Muscle layer of duodenum (tissue), 2 donors: ENCODE results near the gene CACNA1S.

ENCODE experiments used
- H3K27ac ChIP-seq: one replicate; pipeline ENCODE4 v1.7.0; 2013; ENCODE audit warnings: mild to moderate bottlenecking, low read length
- H3K27me3 ChIP-seq: one replicate; pipeline ENCODE4 v1.7.0; 2013; ENCODE audit warnings: low read depth, mild to moderate bottlenecking, control low read depth, low read length
- H3K36me3 ChIP-seq, 2 donors: one replicate each; pipeline ENCODE4 v1.7.0; 2013; ENCODE audit warnings: low read length in 2 of 2, control low read depth in 1 of 2, mild to moderate bottlenecking in 1 of 2; ENCODE audit not compliant: insufficient read depth in 2 of 2, control insufficient read depth in 1 of 2
- H3K4me1 ChIP-seq, 2 donors: one replicate each; pipeline ENCODE4 v1.7.0; 2013; ENCODE audit warnings: low read length in 2 of 2, mild to moderate bottlenecking in 2 of 2, control low read depth in 1 of 2, moderate library complexity in 1 of 2; ENCODE audit not compliant: insufficient read depth in 2 of 2, control insufficient read depth in 1 of 2
- H3K4me3 ChIP-seq, 2 donors: one replicate each; pipeline ENCODE4 v1.7.0; 2013; ENCODE audit warnings: low read length in 2 of 2, low read depth in 1 of 2, mild to moderate bottlenecking in 1 of 2
- H3K9me3 ChIP-seq, 2 donors: one replicate each; pipeline ENCODE4 v1.7.0; 2013; ENCODE audit warnings: low read length in 2 of 2, control low read depth in 1 of 2, mild to moderate bottlenecking in 1 of 2; ENCODE audit not compliant: control insufficient read depth in 1 of 2
- donor health status: healthy.

CACNA1S gene

DNA sequence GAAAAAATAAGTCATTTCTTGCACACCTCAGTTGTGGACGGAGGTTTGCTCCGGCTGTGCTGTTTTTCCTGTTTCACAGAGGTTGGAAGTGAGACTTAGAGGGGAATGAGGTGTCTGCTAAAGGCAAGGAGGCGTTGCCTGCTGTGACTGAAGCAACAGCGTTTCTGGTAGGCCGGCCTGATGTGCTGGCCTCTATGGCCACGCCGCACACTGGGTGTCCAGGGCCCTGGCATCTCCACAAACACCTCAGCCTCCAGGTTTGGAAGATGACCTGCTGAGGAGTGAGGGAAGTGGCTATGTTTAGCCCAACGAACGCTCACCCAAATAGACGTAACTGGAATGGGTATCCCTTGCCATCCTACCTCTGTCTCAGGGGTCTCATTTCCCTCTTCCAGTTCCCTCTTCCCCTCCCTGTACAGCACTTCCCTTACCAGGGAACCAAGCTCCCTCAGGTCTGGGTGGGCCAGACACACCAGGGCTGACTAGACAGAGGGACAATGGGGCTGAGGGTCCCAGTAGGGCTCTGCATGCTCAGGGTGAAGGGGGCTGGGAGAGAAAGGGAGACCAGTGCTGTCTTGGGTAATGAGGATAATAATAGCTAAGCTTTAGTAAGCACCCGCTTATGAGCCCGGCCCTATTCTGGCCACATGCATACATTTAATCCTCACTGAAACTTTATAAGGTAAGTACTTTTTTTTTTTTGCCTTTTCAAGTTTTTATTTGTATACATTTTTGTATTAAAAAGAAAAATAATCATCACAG lies 11.9 kb downstream of the CACNA1S start:
- Histone ChIP-seq H3K4me1 (no peaks in the 10 kb centered on the region), H3K27me3 (no peaks in the 10 kb centered on the region), H3K9me3 (no peaks in the 10 kb centered on the region), H3K4me3 (no peak overlapping the region), H3K27ac (no peak overlapping the region), H3K36me3 (no peaks in the 10 kb centered on the region)

DNA sequence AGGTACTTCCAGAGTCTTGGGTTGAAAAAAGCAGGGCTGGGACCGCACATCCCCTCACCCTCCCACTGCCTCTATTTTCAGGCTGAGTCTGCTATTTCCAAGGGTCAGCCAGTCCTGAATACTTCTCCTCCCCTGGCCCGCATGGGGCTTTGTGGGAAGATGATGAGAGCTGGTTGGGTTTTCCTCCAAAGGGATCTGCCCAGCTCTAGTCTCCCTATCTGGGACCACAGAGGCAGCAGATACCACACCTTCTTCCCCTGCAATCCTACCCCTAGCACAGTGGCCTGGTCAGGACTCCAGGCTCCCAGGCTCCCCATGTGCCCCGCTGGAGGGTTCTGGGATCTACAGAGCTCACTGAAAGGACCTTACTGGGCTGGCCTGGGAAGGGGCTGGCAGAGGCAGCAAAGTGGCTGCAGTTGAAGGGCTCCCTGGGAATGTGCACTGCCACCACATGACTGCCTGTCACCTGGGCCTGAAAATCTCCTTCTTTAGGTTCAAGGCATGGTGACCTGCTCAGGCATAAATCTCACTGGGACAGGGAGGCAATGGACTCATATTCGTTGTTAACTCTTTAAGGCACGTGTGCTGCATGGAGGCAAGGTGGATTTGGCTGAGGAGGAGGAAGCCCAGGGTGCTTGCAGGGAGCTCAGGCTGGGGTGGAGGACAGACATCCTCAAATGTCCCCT lies 13.1 kb downstream of the CACNA1S start:
- no peaks in the 10 kb centered on the region for H3K36me3 ChIP-seq
- H3K4me1 ChIP-seq, result no peaks in the 10 kb centered on the region
- H3K27me3 ChIP-seq, result no peaks in the 10 kb centered on the region
- H3K27ac ChIP-seq, result no peak overlapping the region
- no peak overlapping the region for H3K4me3 ChIP-seq
- H3K9me3 ChIP-seq, result no peaks in the 10 kb centered on the region

- Histone ChIP-seq H3K4me1 (no peaks in the 10 kb centered on the region), H3K36me3 (no peaks in the 10 kb centered on the region), H3K4me3 (no peak overlapping the region), H3K27me3 (no peaks in the 10 kb centered on the region), H3K27ac (no peak overlapping the region), H3K9me3 (no peaks in the 10 kb centered on the region)
Observed at GRCh38 chr1:201096977-201097856, 15.0 kb downstream of the CACNA1S start.

GRCh38 chr1:201096041-201096461 lies 16.2 kb downstream of the CACNA1S start:
- Histone ChIP-seq H3K27ac (no peak overlapping the region), H3K4me3 (no peak overlapping the region), H3K36me3 (no peaks in the 10 kb centered on the region), H3K4me1 (no peaks in the 10 kb centered on the region), H3K27me3 (no peaks in the 10 kb centered on the region), H3K9me3 (no peaks in the 10 kb centered on the region)

GRCh38 chr1:201095581-201095980 lies 16.6 kb downstream of the CACNA1S start:
- Histone ChIP-seq H3K9me3 (no peaks in the 10 kb centered on the region), H3K27ac (no peak overlapping the region), H3K27me3 (no peaks in the 10 kb centered on the region), H3K4me3 (no peak overlapping the region), H3K4me1 (no peaks in the 10 kb centered on the region), H3K36me3 (no peaks in the 10 kb centered on the region)

GRCh38 chr1:201094832-201095231 lies 17.4 kb downstream of the CACNA1S start:
- Histone ChIP-seq H3K27ac (no peak overlapping the region), H3K36me3 (no peaks in the 10 kb centered on the region), H3K4me1 (no peaks in the 10 kb centered on the region), H3K27me3 (no peaks in the 10 kb centered on the region), H3K4me3 (no peak overlapping the region), H3K9me3 (no peaks in the 10 kb centered on the region)

DNA sequence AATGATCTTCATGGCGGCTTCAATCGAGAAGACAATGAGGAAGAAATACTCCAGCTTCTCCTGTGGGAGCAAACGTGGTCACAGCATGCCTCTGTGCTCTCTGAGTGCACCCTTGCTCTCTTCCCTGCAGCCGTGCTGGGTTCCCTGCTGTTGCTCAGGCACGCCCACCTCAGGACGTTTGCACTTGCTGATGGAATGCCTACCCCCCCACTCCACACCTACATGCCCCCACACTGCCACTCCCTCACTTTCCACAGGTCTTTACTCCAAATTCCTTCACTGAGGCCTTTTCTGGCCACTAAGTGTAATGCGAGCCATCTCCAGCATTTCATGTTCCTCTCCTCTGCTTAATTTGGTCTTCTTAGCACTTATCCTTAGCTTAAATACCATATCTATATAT lies 18.3 kb downstream of the CACNA1S start:
- H3K27me3 ChIP-seq, result no peaks in the 10 kb centered on the region

GRCh38 chr1:201093561-201093960 lies 18.7 kb downstream of the CACNA1S start:
- H3K36me3 ChIP-seq, result no peaks in the 10 kb centered on the region
- no peak overlapping the region for H3K4me3 ChIP-seq
- no peaks in the 10 kb centered on the region for H3K4me1 ChIP-seq
- no peaks in the 10 kb centered on the region for H3K9me3 ChIP-seq
- H3K27ac ChIP-seq, result no peak overlapping the region
- no peaks in the 10 kb centered on the region for H3K27me3 ChIP-seq

More for the DNA sequence above, 18.3 kb downstream of the CACNA1S start:
- no peaks in the 10 kb centered on the region for H3K4me1 ChIP-seq
- no peak overlapping the region for H3K4me3 ChIP-seq
- H3K27ac ChIP-seq, result no peak overlapping the region
- no peaks in the 10 kb centered on the region for H3K9me3 ChIP-seq
- no peaks in the 10 kb centered on the region for H3K36me3 ChIP-seq

- Histone ChIP-seq H3K27me3 (no peaks in the 10 kb centered on the region), H3K9me3 (no peaks in the 10 kb centered on the region), H3K36me3 (no peaks in the 10 kb centered on the region), H3K4me3 (no peak overlapping the region), H3K4me1 (no peaks in the 10 kb centered on the region), H3K27ac (no peak overlapping the region)
Observed at GRCh38 chr1:201092738-201093137, 19.5 kb downstream of the CACNA1S start.

GRCh38 chr1:201091256-201091655 lies 21.0 kb downstream of the CACNA1S start:
- no peaks in the 10 kb centered on the region for H3K9me3 ChIP-seq
- no peak overlapping the region for H3K27ac ChIP-seq
- no peaks in the 10 kb centered on the region for H3K27me3 ChIP-seq
- no peak overlapping the region for H3K4me3 ChIP-seq
- H3K4me1 ChIP-seq, result no peaks in the 10 kb centered on the region
- H3K36me3 ChIP-seq, result no peaks in the 10 kb centered on the region

- H3K4me1 ChIP-seq, result no peaks in the 10 kb centered on the region
- H3K27me3 ChIP-seq, result no peaks in the 10 kb centered on the region
- H3K9me3 ChIP-seq, result no peaks in the 10 kb centered on the region
- no peak overlapping the region for H3K4me3 ChIP-seq
- no peak overlapping the region for H3K27ac ChIP-seq
- H3K36me3 ChIP-seq, result no peaks in the 10 kb centered on the region
Observed at GRCh38 chr1:201090541-201090940, 21.7 kb downstream of the CACNA1S start.
